MM.1S (cell line): ENCODE measurements around the gene CXXC5.

Experiments used
- CTCF ChIP-seq: fragments of 300-600 bp; sonication (generic); IDR thresholded peaks from 2 replicates; pipeline ENCODE4 v1.5.1; 2016; ENCODE audit warnings: antibody characterized with exemption, low read length, mixed read lengths
- EZH2phosphoT487 ChIP-seq: fragments of 300-600 bp; sonication (generic); IDR thresholded peaks from 2 replicates; pipeline ENCODE4 v1.6.1; 2018; ENCODE audit warnings: antibody characterized with exemption, low read length

- TF ChIP-seq CTCF (no peak), EZH2phosphoT487 (no peak)
Observed at GRCh38 chr5:139681112-139681458, 32.9 kb downstream of the CXXC5 start.
